ACHN (cell line): Measurements from ENCODE around the gene ACTN3.
"Not testable (repeated sequence)": the region's sequence is repeated elsewhere in the genome, so short reads cannot be mapped to it uniquely, and the experiment has no call there.

ENCODE experiments used
- DNase-seq: peaks from one replicate; pipeline ENCODE4 v3.0.0-alpha.2; 2015
- in situ Hi-C: cut with HindIII; loops from 2 replicates; pipeline ENCODE4 v1.10.0; 2017; ENCODE audit warnings: low sequenced_read_pairs, low pct_ligation_motif_present, low pct_unique_long_range_greater_than_20kb

The ACTN3 gene

DNA sequence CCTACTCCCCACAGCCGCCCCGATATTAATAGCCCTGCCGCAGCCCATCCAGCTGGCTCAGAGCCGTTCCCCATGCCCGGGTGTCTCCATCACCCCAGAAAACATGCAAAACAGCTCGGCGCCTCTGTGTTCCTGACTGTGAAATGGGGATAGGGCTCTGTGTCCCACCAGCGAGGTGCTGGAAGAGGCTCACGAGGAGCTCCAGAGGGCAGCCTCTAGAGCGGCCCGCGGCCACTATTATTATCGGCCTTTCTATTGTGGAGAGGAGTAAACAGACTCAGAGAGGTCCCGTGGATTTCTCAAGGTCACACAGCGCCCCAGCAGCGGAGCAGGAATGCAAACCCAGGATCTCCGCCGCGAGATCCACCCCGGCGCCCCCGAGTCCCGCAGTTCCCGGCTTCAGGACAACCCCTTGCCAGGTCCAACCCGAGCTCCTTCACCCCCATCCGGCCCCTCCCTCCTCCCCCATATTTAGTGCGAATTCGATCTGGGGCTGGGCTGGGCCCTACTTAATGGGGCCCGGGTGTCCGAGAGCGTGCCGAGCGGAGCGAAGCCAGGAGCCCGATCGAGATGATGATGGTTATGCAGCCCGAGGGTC lies at the start of gene ACTN3:
Gene ACTN3, plus strand, starts transcription at position 536 of the 598 bp plus-strand sequence. Its CDS starts 35 bp downstream, at position 571.
- in situ Hi-C loops = no loop called here
- no peak for DNase-seq

- in situ Hi-C loops = no loop called here
- DNase-seq = no peak
Observed at GRCh38 chr11:66497206-66497605, 49.5 kb upstream of the ACTN3 start.

DNA sequence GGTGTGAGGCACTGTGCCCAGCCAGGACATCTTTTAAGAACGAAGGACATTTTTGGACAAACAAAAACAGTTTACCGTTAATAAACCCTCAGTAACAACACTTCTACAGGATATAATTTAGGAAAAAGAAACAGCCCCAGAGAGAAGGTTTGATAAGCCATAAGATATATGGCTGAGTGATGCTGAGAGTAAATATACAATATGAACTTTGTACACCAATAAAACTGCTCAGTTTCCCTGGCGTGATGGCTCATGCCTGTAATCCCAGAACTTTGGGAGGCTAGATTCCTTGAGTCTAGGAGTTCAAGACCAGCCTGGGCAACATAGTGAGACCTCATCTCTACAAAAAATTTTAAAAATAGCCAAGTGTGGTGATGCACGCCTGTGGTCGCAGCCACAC lies 48.2 kb upstream of the ACTN3 start:
- in situ Hi-C loops = no loop called here
- no peak for DNase-seq

DNA sequence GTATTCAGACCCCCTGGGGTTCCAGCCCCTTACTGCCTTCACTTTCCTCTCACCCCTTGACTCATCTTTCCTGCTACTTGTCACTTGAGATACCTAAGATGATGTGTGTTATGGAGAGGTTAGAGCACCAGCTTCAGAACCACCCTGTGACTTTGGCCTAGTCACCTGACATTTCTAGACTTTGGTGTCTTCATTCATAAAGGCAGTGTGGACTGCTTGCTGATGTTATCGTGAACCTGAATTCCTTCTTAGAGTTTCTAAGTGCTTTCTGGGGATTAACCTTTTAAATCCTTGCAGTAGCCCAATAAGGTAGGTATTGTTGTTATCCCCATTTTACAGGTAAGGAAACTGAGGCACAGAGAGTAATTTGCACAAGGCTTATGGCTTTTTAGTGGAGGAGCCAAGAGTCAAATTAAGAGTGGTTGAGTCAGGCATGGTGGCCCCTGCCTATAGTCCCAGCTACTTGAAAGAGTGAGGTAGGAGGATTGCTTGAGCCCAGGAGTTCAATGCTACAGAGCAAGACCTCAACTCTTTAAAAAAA lies 41.4 kb upstream of the ACTN3 start:
- no peak for DNase-seq
- in situ Hi-C loops = no loop called here

- DNase-seq = no peak
- in situ Hi-C loops = no loop called here
Observed at GRCh38 chr11:66509131-66509561, 37.6 kb upstream of the ACTN3 start.

DNA sequence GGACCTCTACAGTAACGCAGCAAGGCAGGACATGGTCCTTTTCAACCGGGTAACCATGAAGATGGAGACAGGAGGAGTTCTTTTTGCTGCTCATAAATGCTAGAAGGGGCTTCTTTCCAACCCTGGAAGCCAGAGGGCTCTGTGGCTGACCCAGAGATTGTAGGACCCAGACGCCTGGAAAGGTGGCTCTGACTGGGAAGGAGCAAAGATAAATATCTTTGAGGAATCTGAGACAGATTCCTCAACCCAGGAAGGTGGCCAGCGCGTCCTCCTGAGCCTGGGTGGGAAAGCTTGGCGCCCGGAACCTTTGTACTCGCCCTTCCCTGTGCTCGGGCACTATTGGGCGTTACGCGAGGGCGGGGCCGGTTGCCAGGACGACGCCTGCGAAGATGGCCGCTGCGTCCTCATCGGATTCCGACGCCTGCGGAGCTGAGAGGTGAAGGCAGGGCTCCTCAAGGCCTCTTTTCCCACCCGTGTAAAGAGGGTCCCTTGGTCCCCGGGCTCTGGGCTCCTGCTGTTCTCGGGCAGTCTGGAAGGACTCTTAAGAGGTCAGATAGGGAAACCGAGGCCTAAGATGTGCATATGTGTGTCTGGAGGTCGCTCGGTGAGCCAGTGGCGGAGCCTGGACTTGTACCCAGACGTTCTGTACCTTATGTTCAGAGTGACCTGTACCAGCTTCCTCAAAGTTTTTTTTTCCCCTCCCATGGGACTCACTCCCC lies 36.3 kb upstream of the ACTN3 start, which contains the start of gene BBS1:
Gene BBS1, plus strand, starts transcription at position 365 of the 719 bp plus-strand sequence. Its CDS starts 25 bp downstream, at position 390.
- in situ Hi-C loops = no loop called here
- DNase-seq = peak; percentile 78

- in situ Hi-C loops = no loop called here
- DNase-seq = no peak
Observed at GRCh38 chr11:66510990-66511339, 35.7 kb upstream of the ACTN3 start.

- in situ Hi-C loops = no loop called here
- DNase-seq = no peak
Observed at GRCh38 chr11:66523611-66524010, 23.1 kb upstream of the ACTN3 start.

GRCh38 chr11:66524304-66525040 lies 22.2 kb upstream of the ACTN3 start:
- in situ Hi-C loops = no loop called here
- no peak for DNase-seq

DNA sequence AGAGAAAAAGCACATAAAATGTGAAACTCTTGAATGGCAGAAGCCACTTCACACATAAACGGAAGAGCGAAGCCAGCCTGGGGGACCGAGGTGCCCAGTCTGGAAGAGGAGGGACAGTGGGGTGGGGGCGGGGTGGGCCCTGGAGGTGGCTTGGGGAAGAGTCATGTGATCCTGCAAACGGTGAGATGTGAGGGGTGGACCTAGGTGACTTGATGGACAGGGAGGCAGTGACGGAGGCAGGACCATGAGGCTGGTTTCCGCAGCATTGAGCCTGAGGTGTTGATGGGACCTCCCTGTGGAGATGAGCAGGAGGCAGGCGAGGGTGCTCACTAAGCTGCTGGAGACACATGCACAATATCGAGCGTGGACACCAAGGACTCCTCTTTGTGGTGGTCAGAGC lies 17.6 kb upstream of the ACTN3 start:
- in situ Hi-C loops = no loop called here
- no peak for DNase-seq

DNA sequence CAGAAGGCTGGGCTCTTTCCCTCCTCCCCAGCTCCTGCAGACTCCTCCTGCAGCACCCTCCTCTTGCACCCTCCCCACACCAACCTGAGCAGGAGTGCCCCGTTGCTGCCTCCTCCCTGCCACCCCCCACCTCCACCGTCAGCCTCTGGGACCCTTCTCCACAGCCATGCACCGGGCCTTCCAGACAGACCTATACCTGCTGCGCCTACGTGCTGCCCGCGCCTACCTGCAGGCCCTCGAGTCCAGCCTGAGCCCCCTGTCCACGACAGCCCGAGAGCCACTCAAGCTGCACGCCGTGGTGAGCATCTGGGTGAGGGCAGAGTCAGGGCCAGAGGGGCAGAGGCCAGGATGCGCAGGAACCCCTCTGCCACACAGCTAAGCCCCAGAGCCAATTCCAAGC lies 17.0 kb upstream of the ACTN3 start:
- in situ Hi-C loops = no loop called here
- no peak for DNase-seq

GRCh38 chr11:66530927-66531709 lies 15.6 kb upstream of the ACTN3 start:
- in situ Hi-C loops = no loop called here
- no peak for DNase-seq

DNA sequence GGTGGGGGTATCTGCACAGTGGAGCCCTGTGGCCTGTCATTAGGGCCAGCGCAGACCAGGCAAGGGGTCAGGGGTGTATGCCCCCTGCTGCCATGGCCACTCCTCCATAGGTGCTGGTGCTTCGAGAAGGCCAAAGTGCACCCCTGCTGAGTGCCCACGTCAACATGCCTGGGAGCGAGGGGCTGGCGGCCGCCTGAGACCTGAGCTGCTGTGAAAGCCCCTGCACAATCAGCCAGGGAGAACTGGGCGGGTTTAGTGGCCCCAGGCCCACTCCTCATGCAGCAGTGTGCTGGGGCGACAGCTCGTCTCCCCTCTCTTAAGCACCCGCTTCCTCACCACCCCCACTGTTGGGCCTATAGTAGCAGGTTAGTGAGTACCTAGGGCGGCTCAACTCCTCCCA lies 14.9 kb upstream of the ACTN3 start:
- DNase-seq = no peak
- in situ Hi-C loops = no loop called here

GRCh38 chr11:66532784-66533183 lies 13.9 kb upstream of the ACTN3 start:
- no peak for DNase-seq
- in situ Hi-C loops = no loop called here

- DNase-seq = no peak
- in situ Hi-C loops = no loop called here
Observed at GRCh38 chr11:66539170-66539869, 7.4 kb upstream of the ACTN3 start.

DNA sequence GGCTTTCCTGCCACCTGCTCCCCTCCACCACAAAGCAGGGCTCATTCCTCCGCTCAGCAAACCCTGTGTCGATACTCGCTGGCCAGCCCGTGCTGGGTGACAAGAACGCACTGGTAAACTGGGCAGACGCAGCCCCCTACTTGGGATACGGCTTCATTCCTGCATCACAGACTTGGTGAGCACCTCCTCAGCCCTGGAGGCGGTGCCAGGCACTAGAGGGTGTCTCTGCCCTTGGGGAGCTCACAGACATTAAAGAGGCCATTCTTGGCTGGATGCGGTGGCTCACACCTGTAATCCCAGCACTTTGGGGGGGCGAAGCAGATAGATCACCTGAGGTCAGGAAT lies 6.9 kb upstream of the ACTN3 start:
- no peak for DNase-seq
- in situ Hi-C loops = no loop called here

- DNase-seq, in situ Hi-C loops: not testable (repeated sequence)
Observed at GRCh38 chr11:66540598-66540997, 6.1 kb upstream of the ACTN3 start.

DNA sequence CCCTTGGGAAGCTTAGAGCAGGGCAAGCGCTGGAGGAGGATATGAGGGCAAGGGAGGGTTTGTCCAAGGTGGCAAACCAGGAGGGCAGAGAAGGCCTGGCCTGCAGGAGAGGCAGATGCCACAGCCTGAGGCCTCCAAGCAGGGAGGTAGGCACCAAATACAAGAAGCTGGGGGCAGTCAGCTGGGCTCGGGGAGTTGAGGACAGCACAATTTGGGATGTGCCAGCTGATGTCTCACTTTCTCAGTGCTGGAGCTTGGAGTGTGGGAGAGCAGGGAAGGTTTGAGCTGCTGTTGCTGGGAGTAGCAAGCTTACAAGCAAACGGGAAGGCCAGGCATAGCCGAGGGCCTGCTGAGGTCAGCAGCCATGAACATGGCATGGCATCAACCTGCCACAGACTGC lies 4.8 kb upstream of the ACTN3 start:
- in situ Hi-C loops = no loop called here

More for the DNA sequence above, 4.8 kb upstream of the ACTN3 start:
- no peak for DNase-seq
